Measurements from ENCODE around the gene LRRC3.
"Not testable (repeated sequence)": the region's sequence is repeated elsewhere in the genome, so short reads cannot be mapped to it uniquely, and the experiment has no call there.

LRRC3 gene

GRCh38 chr21:44454747-44455523 is at the start of gene LRRC3:
LRRC3 (plus strand) TSS chr21:44455510; CDS start chr21:44456645, 1,135 bp downstream.
- peak; percentile 84 to 86 for DNase-seq

GRCh38 chr21:44405948-44406872 is 49.1 kb upstream of the LRRC3 start:
- no peak for DNase-seq

DNA sequence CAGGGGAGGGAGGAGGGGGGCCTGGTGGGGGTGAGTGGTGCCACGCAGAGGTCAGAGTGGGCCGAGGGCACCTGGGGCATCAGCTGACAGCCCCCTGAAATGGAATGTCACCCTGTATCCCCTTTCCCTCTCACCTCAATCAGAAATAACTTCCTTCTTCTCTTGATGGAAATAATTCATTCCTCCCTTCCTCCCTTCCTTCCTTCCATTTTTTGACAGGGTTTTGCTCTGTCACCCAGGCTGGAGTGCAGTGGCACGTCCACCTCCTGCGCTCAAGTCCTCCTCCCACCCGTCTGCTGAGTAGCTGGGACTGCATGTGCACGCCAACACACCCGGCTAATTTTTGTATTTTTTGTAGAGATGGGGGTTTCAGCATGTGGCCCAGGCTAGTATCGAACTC is 48.4 kb upstream of the LRRC3 start:
- no peak for DNase-seq

DNA sequence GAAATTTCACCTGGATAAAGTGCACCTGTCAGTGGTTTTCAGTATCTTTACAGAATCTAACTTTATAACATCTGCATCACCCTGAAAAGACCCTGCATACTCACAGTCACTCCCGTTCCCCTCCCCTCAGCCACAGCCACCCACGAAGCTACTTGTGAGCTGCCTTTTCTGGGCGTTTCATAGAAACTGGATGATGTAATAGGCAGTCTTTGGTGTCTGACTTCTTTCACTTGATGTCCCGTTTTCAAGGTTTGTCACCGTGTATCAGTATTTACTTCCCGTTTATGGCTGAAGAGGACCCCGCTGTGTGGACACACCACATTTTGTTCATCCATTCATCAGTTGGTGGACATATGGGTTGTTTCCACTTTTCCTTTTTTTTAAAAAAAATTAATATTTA is 47.8 kb upstream of the LRRC3 start:
- DNase-seq: peak; percentile 30 to 52

GRCh38 chr21:44408226-44408625 is 47.1 kb upstream of the LRRC3 start:
- no peak for DNase-seq

GRCh38 chr21:44413566-44414290 is 41.6 kb upstream of the LRRC3 start:
- DNase-seq: no peak

DNA sequence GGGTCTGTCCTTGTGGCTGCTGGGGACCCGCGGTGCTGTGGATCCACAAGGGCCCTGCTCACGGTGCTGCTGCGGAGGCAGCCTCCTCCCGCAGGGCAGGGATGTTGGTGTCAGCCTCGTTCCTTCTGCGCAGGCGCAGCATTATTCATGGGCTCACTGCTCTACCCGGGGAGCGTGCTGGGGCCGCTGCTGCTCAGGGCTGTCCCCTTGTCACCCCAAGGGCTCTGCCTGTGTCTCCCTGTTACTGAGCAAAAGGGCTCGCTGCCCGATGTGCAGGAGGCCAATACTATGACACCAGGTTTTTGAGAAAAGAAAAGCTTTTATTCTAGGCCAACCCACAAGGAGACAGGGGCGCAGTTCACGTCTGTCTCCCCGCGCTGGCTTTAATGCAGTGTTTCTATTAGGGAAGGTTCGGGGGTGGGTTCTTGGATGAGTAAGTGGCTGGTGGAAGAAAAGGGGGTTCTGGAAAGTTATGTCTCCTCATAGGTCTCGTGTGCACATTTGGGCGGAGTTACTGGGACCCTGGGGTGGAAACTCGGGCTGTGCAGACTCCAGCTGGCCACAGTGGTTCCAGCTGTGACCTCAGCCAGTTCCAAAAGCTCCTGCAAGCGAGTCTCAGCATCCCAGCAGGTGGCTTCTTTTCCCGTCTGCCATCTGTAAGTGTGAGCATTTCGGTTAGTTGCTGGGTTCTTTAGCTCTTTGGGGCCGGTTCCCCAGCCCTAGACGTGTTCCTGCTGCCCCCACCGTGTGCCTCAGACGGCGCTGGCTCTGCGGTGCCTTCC is 40.8 kb upstream of the LRRC3 start:
- DNase-seq: no peak

DNA sequence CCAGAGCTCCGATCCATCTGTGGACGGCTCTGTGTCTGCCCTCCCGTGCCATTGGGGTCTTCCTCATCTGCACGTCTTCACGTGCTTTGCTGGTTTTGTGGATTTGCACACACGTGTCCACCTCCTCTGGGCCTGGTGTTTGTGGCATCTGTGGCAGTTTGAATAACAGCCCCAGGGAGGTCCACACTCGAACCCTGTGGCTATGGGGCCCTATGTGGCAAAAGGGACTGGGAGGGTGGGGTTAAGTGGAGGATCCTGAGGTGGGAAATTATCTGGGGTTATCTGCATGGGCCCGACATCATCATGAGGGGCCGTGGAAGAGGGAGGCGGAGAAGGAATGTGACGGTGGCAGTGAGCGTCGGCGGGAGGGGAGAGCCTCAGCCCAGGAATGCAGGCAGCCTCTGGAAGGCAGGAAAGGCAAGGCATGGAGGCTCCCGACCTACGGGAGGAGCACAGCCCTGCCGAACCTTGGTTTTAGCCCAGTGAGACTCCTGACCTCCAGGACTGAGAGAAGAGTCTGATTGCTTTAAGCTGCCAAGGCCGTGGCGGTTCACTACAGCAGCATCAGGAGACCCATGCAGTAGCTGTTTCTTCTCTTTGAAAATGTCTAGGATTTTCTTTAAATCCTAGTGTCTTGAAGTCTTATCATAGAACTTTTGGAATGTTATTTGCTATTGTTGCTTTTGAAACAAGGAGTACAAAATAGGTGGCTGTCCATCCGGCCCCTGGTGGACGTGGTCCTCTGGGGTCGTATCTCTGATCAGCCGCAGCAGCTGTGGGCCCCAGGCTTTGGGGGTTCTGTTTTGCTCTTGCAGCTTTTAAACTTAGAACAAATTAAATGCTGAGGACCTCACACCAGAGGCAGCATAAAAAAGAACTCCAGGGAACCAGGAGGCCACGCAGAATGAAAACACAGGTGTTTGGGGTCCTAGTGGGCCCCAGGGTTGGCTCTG is 40.0 kb upstream of the LRRC3 start:
- DNase-seq: no peak

DNA sequence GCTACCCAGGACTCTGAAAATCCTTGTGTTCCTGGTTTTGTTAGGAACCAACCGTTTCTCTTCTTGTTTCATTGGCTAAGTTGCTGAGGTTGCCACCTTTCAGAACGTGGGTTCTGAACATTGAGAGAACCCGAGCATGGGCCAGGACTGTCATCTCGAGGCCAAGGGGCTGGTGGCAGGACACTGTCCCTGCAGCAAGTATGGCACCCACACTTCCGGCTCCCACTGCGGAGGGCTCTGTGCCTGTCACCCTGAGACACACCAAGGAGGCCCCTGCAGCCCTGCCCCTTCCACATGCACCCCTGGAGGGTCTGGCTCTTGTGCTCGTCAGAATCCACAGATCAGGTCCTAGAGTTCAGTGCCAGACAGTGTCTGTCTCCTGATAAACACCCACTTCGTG is 39.1 kb upstream of the LRRC3 start:
- DNase-seq: no peak

- DNase-seq: not testable (repeated sequence)
These were observed 37.6 kb upstream of the LRRC3 start for GRCh38 chr21:44417621-44418107.

DNA sequence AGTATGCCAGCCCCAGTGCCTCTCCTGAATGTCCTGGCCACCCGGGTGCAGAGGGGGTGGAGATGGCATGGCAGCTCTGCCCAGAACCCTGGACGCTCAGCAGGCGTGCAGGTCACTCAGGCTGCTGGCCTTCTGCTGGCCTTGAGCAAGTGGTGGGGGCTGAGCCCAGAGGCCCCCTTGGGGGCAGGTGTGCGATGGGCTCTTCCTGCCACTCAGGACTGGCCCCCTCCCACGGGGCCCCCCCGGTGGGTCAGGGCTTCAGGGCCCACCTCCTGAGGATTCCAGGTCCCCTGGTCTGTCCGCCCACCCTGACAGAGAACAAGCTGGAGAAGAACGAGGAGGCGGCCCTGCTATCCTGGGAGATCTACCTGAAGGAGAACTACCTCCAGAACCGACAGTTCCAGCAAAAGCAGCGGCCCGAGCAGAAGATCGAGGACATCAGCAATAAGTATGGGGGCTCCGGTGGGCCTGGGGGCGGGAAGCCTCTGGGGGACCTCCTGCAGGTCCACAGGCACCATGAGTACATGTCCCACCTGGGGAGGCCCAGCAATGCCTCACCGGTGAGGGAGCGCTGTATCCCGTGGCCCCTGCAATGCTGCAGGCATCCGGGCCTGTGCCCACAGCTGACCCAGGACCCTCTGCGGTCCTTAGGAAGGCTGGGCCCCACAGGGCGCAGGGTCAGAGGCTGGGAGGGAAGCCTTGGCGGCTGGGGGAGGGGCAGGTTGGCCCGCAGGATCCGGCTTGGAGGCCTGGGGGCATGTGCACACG is 37.0 kb upstream of the LRRC3 start:
- DNase-seq: no peak

DNA sequence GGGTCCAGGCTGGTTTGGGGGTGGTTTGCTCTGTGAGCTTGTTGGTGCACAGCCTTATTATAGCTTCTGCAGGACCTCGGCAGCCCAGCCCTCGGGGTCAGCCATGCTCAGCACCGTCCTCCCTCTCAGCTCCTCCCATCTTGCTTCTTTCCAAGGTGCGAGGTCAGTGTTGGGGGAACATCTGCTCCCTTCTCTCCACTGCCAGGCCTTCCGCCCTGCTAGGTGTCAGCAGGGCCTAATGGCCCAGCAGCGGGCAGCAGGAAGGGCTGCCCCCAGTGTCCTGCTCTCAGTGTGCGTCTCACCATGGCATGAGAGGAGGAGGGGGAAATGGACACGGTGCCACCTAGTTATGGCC is 36.5 kb upstream of the LRRC3 start:
- no peak for DNase-seq

GRCh38 chr21:44419679-44420078 is 35.6 kb upstream of the LRRC3 start:
- DNase-seq: no peak

- no peak for DNase-seq
These were observed 34.7 kb upstream of the LRRC3 start for GRCh38 chr21:44420416-44421205.

GRCh38 chr21:44421901-44422840 is 33.1 kb upstream of the LRRC3 start:
- DNase-seq: no peak

DNA sequence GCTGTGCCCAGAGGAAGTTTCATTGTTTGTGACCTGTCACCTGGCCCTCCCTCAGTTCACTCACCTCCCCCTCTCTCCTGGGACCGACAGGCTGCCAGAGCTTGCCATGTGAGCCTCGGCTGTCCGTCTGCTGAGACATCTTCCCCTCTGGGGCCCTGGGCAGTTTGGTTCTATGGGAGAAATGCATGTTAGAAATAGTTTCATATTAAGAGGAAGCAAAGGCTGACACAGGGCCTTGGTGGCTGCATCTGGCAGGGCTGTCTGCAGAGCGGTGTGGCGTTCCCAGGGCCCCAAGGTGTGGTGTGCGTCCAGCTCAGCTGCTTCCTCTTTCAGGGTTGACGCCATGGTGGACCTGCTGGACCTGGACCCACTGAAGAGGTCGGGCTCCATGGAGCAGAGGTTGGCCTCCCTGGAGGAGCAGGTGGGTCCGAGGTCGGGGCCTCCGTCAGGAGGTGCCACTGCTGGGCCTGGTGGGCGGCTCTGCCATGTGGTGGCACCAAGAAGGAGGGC is 31.9 kb upstream of the LRRC3 start:
- DNase-seq: no peak

DNA sequence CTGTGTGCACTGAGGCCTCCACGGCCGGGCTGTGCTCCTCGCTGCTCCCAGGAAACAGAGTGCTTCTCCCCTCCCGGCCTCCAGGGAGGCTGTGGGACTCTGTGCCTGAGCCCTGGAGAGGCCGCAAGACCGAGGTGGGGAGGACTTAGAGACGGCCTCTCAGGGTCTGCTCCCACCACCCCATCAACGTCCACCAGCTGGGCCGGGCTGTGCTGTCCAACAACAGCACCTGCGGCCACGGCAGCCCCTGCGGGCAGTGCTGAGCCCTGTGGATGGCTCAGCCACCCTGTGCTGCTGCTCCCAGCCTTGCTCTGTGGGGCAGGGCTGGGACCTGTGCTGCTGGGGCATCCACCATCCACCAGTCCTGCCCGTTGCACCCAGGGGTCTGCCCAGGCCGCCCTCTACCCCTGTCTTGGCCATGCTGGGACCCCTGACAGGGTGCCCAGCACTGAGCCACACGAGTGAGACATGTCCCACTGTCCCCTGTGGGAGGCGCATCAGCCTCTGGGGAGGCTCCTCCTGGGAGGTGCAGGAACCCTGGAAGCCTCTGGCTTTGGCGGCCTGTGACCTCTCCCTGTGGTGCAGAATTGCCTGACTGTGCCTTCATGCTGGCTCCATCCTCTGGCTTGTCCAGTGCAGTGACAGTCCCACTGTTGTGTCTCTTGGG is 31.2 kb upstream of the LRRC3 start:
- DNase-seq: no peak
